Umbilical cord (tissue), 2 donors: ENCODE data around the gene NLGN1. TPM values are rescaled to one million over a fixed set of nuclear protein-coding genes. Genes with fewer than 3 reads are reported as not detected.

Source experiments
- DNase-seq: peaks from one replicate; pipeline ENCODE4 v3.0.0-alpha.2; 2015; ENCODE audit warnings: low spot score
- total RNA-seq: library from RNA; depleted of rRNA; stranded (reverse); fragments of >200 nt; gene quantifications from one replicate; pipeline ENCODE4 v1.2.3, GENCODE V29; 2014; ENCODE audit warnings: low replicate concordance; ENCODE audit not compliant: insufficient read depth

The NLGN1 gene
- total RNA-seq, 1 donor from 2014 or later: 8.7 TPM

GRCh38 chr3:173632945-173633344 lies 235.4 kb downstream of the NLGN1 start:
- DNase-seq: no peak

GRCh38 chr3:173635826-173636225 lies 238.3 kb downstream of the NLGN1 start:
- DNase-seq: no peak

GRCh38 chr3:173639098-173639497 lies 241.6 kb downstream of the NLGN1 start:
- DNase-seq: no peak

- DNase-seq: no peak
Measured at GRCh38 chr3:173641696-173642095, 244.2 kb downstream of the NLGN1 start.

- DNase-seq: no peak
Measured at GRCh38 chr3:173644086-173645082, 246.8 kb downstream of the NLGN1 start.

- DNase-seq: no peak
Measured at GRCh38 chr3:173650596-173650995, 253.1 kb downstream of the NLGN1 start.

GRCh38 chr3:173652093-173652492 lies 254.5 kb downstream of the NLGN1 start:
- DNase-seq: no peak

GRCh38 chr3:173653781-173654180 lies 256.2 kb downstream of the NLGN1 start:
- no peak for DNase-seq

- DNase-seq: peak; percentile 2
Measured at GRCh38 chr3:173659972-173660371, 262.4 kb downstream of the NLGN1 start.

GRCh38 chr3:173660645-173661299 lies 263.2 kb downstream of the NLGN1 start:
- peak; percentile 14 for DNase-seq

GRCh38 chr3:173663696-173664111 lies 266.2 kb downstream of the NLGN1 start:
- no peak for DNase-seq

GRCh38 chr3:173676094-173676493 lies 278.6 kb downstream of the NLGN1 start:
- DNase-seq: no peak

GRCh38 chr3:173681188-173681678 lies 283.7 kb downstream of the NLGN1 start:
- no peak for DNase-seq

GRCh38 chr3:173685456-173685855 lies 287.9 kb downstream of the NLGN1 start:
- DNase-seq: no peak

GRCh38 chr3:173688216-173688842 lies 290.8 kb downstream of the NLGN1 start:
- no peak for DNase-seq

GRCh38 chr3:173690542-173691180 lies 293.1 kb downstream of the NLGN1 start:
- no peak for DNase-seq

- DNase-seq: no peak
Measured at GRCh38 chr3:173699353-173699752, 301.8 kb downstream of the NLGN1 start.

- no peak for DNase-seq
Measured at GRCh38 chr3:173700336-173700735, 302.8 kb downstream of the NLGN1 start.

- no peak for DNase-seq
Measured at GRCh38 chr3:173702561-173702960, 305.0 kb downstream of the NLGN1 start.

- no peak for DNase-seq
Measured at GRCh38 chr3:173703771-173704170, 306.2 kb downstream of the NLGN1 start.

- DNase-seq: no peak
Measured at GRCh38 chr3:173706630-173707029, 309.1 kb downstream of the NLGN1 start.

GRCh38 chr3:173708191-173708590 lies 310.6 kb downstream of the NLGN1 start:
- no peak for DNase-seq
